CD14-positive monocyte (primary cell): ENCODE measurements around the gene MORF4L1. TPM values are rescaled to one million over a fixed set of nuclear protein-coding genes. Genes with fewer than 3 reads are reported as not detected.

Experiments used
- DNase-seq, 3 donors: peaks; one replicate each; pipeline ENCODE4 v3.0.0-alpha.2; 2011 to 2022
- H2AFZ ChIP-seq: 2 replicates; pipeline ENCODE4 v1.6.0; 2012; ENCODE audit warnings: mild to moderate bottlenecking, low read depth, low read length, inconsistent platforms; ENCODE audit not compliant: insufficient read depth, poor library complexity, severe bottlenecking
- H3K27ac ChIP-seq, 2 donors: 1 replicate in 1 of 2; 2 replicates in 1 of 2; pipeline ENCODE4 v1.5.1; 2012 to 2013; ENCODE audit warnings: low read length in 2 of 2, control low read depth in 1 of 2, inconsistent platforms in 1 of 2, low read depth in 1 of 2, mild to moderate bottlenecking in 1 of 2
- H3K27me3 ChIP-seq, 2 donors: one replicate each; pipeline versions ENCODE4 v1.6.0 to v1.6.1; 2011 to 2013; ENCODE audit warnings: low read length in 2 of 2; ENCODE audit not compliant: control insufficient read depth in 2 of 2, insufficient read depth in 2 of 2
- H3K36me3 ChIP-seq, 2 donors: replicated peaks in 1 of 2; 1 replicate in 1 of 2; 2 replicates in 1 of 2; pipeline versions ENCODE4 v1.5.1 to v1.6.1; 2012 to 2013; ENCODE audit warnings: low read length in 2 of 2, control low read depth in 1 of 2, inconsistent platforms in 1 of 2, mild to moderate bottlenecking in 1 of 2; ENCODE audit not compliant: insufficient read depth in 2 of 2, control insufficient read depth in 1 of 2
- H3K4me1 ChIP-seq, 2 donors: 1 replicate in 1 of 2; 2 replicates in 1 of 2; pipeline versions ENCODE4 v1.5.1 to v1.6.1; 2012 to 2013; ENCODE audit warnings: low read length in 2 of 2, control low read depth in 1 of 2, inconsistent platforms in 1 of 2, mild to moderate bottlenecking in 1 of 2, moderate library complexity in 1 of 2; ENCODE audit not compliant: insufficient read depth in 2 of 2, control insufficient read depth in 1 of 2
- H3K4me2 ChIP-seq: replicated peaks from 2 replicates; pipeline ENCODE3; 2012; ENCODE audit warnings: low read length, moderate library complexity, mild to moderate bottlenecking; ENCODE audit not compliant: poor library complexity, severe bottlenecking; ENCODE audit errors: extremely low read depth
- H3K4me3 ChIP-seq, 3 experiments: fragments of 200-600 bp in 1 of 3; sonication (generic) in 1 of 3; replicated peaks in 1 of 3; 1 replicate in 2 of 3; 2 replicates in 1 of 3; pipeline ENCODE4 v1.5.1; 2011 to 2013; ENCODE audit warnings: low read length in 3 of 3, mild to moderate bottlenecking in 3 of 3, control low read depth in 2 of 3, low read depth in 2 of 3, inconsistent platforms in 1 of 3, moderate library complexity in 1 of 3
- H3K79me2 ChIP-seq: 2 replicates; pipeline ENCODE4 v1.6.0; 2012; ENCODE audit warnings: mild to moderate bottlenecking, control low read depth, inconsistent platforms, low read length, moderate library complexity; ENCODE audit not compliant: insufficient read depth
- H3K9ac ChIP-seq: 2 replicates; pipeline ENCODE4 v1.6.0; 2017; ENCODE audit warnings: low read length, mild to moderate bottlenecking; ENCODE audit not compliant: insufficient read depth, poor library complexity, severe bottlenecking
- H3K9me3 ChIP-seq, 2 donors: replicated peaks in 1 of 2; 1 replicate in 1 of 2; 2 replicates in 1 of 2; pipeline versions ENCODE4 v1.5.1 to v1.6.1; 2012 to 2013; ENCODE audit warnings: low read length in 2 of 2, control low read depth in 1 of 2; ENCODE audit not compliant: control insufficient read depth in 1 of 2, insufficient read depth in 1 of 2
- H4K20me1 ChIP-seq: 2 replicates; pipeline ENCODE4 v1.6.0; 2012; ENCODE audit warnings: mild to moderate bottlenecking, low read length, control low read depth, moderate library complexity; ENCODE audit not compliant: insufficient read depth
- H3K27ac Mint-ChIP-seq, 7 donors: one replicate each; pipeline ENCODE4 v1.8.0; 2020; ENCODE audit warnings: mild to moderate bottlenecking in 7 of 7, mixed read lengths in 7 of 7, moderate library complexity in 6 of 7, inconsistent platforms in 2 of 7
- H3K27me3 Mint-ChIP-seq, 3 donors: one replicate each; pipeline ENCODE4 v1.8.0; 2021 to 2022; ENCODE audit warnings: low read depth in 3 of 3, mild to moderate bottlenecking in 3 of 3, mixed read lengths in 3 of 3, moderate library complexity in 3 of 3, inconsistent platforms in 1 of 3
- H3K36me3 Mint-ChIP-seq, 2 donors: one replicate each; pipeline ENCODE4 v1.8.0; 2020; ENCODE audit warnings: mixed read lengths in 2 of 2, inconsistent platforms in 1 of 2, mild to moderate bottlenecking in 1 of 2
- H3K4me1 Mint-ChIP-seq: one replicate; pipeline ENCODE4 v1.8.0; 2020; ENCODE audit warnings: mild to moderate bottlenecking, mixed read lengths
- H3K4me3 Mint-ChIP-seq, 2 donors: one replicate each; pipeline ENCODE4 v1.8.0; 2020; ENCODE audit warnings: mild to moderate bottlenecking in 2 of 2, mixed read lengths in 2 of 2, moderate library complexity in 1 of 2
- H3K9me3 Mint-ChIP-seq, 7 donors: one replicate each; pipeline ENCODE4 v1.8.0; 2020 to 2022; ENCODE audit warnings: mixed read lengths in 7 of 7, mild to moderate bottlenecking in 6 of 7, moderate library complexity in 6 of 7, inconsistent platforms in 2 of 7
- CTCF ChIP-seq: fragments of 200-600 bp; IDR thresholded peaks from one replicate; pipeline ENCODE4 v1.8.0; 2022; ENCODE audit warnings: antibody characterized with exemption, mild to moderate bottlenecking
- WGBS: methylation state at CpG from one replicate; pipeline ENCODE4 v1.1.5; 2013; ENCODE audit warnings: missing lambda C conversion rate; ENCODE audit not compliant: insufficient coverage; 5-methylcytosine and 5-hydroxymethylcytosine counted together
- intact Hi-C, 2 donors: fragments of 100-400 bp; cut with micrococcal nuclease; formaldehyde crosslinking; loops; one replicate each; pipeline versions ENCODE4 v1.15.0 to v1.15.1; 2023
- polyA plus RNA-seq, 3 donors: library from polyadenylated mRNA; depleted of rRNA in 1 of 3; unstranded in 2 of 3; stranded (reverse) in 1 of 3; fragments of 300-500 nt in 2 of 3; fragments of >200 nt in 1 of 3; fragmentation: Illumina TruSeq in 2 of 3; gene quantifications; 1 replicate in 2 of 3; 2 replicates in 1 of 3; pipeline ENCODE4 v1.2.3, GENCODE V29; 2012 to 2021

The MORF4L1 gene
- polyA plus RNA-seq, 3 donors, result 191 to 242 (median 224) TPM

- Histone ChIP-seq H3K79me2 (peaks cover 59% of the 10 kb centered on the region), H3K27ac (peak overlapping the region; percentile 98 to 100), H3K4me3 (peak overlapping the region; percentile 95 to 100 (median 96)), H3K4me2 (peak overlapping the region; percentile 91), H3K27me3 (no peaks in the 10 kb centered on the region), H4K20me1 (peaks cover 47% of the 10 kb centered on the region), H3K9ac (peak overlapping the region; percentile 100), H3K36me3 (no peaks in the 10 kb centered on the region), H3K9me3 (no peaks in the 10 kb centered on the region), H2AFZ (no peak overlapping the region), H3K4me1 (peaks cover 42 to 43% of the 10 kb centered on the region in 2 donors)
- Mint-ChIP-seq H3K4me3 (peak overlapping the region; percentile 97 to 98), H3K27ac (peak overlapping the region; percentile 100), H3K36me3 (no peaks in the 10 kb centered on the region), H3K9me3 (peaks cover 0 to 3% (median 0%) of the 10 kb centered on the region in 7 donors), H3K27me3 (peaks cover 1 to 2% (median 2%) of the 10 kb centered on the region in 3 donors), H3K4me1 (peaks cover 35% of the 10 kb centered on the region)
- DNase-seq, result peak; percentile 76 to 87 (median 82)
- under 1% methylated on average over 71 of the region's 75 CpGs for WGBS
- intact Hi-C loops, result loop anchor here (10.0 kb wide), 3 partner anchors 72 to 1282 kb away; partner anchors contain the start of genes CTSH (in 1 of the 2) and FAH (in 1 of the 2)
- no peak for TF ChIP-seq CTCF
These were observed 492 bp downstream of the MORF4L1 start for GRCh38 chr15:78872972-78873792.

GRCh38 chr15:78873793-78874765, 1.4 kb downstream of the MORF4L1 start:
- H3K4me1 ChIP-seq, result peaks cover 46 to 47% of the 10 kb centered on the region in 2 donors
- Mint-ChIP-seq H3K4me3 (peak overlapping the region; percentile 97 to 98), H3K27me3 (peaks cover 0 to 2% (median 0%) of the 10 kb centered on the region in 3 donors), H3K36me3 (no peaks in the 10 kb centered on the region), H3K4me1 (peaks cover 41% of the 10 kb centered on the region), H3K27ac (peak overlapping the region; percentile 100), H3K9me3 (peaks cover 0 to 3% (median 0%) of the 10 kb centered on the region in 7 donors)
- H3K27me3 ChIP-seq, result no peaks in the 10 kb centered on the region
- TF ChIP-seq CTCF, result peak; percentile 18
- H3K79me2 ChIP-seq, result peaks cover 68% of the 10 kb centered on the region
- peak overlapping the region; percentile 98 to 100 for H3K27ac ChIP-seq
- intact Hi-C loops, result loop anchor here (10.0 kb wide), 3 partner anchors 71 to 1281 kb away; partner anchors contain the start of genes CTSH (in 1 of the 2) and FAH (in 1 of the 2)
- H2AFZ ChIP-seq, result no peak overlapping the region
- H4K20me1 ChIP-seq, result peaks cover 56% of the 10 kb centered on the region
- peak; percentile 29 to 58 (median 57) for DNase-seq
- peak overlapping the region; percentile 100 for H3K9ac ChIP-seq
- H3K9me3 ChIP-seq, result no peaks in the 10 kb centered on the region
- peaks cover 0 to under 1% of the 10 kb centered on the region in 2 donors for H3K36me3 ChIP-seq
- peak overlapping the region; percentile 95 to 100 (median 96) for H3K4me3 ChIP-seq
- H3K4me2 ChIP-seq, result peak overlapping the region; percentile 91
- WGBS, result 0% methylated on average over 14 of the region's 38 CpGs
